ENCODE data around the gene PPP6R1.
A peak's percentile ranks its signal among the peaks of the same experiment; 100 is the strongest.

The PPP6R1 gene

DNA sequence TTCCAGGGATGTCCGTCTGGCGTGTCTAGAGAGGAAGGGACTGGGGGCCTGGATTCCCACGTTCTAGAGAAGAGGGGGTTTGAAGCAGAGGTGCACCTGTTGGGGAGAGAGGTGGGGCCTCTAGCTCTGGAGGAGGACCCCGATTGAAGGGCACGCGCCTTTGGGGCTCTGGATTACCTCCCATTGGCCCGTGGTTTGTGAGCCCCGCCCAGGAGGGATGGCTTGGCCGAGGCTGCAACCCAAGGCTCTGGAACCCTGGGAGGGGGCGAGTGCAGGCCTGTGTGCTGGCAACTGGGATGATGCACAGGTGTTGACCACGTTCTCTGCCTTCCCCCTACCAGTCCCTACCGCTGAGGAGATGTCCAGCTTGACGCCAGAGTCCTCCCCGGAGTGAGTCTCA is 46.2 kb upstream of the PPP6R1 start:
- Histone ChIP-seq H2AK5ac (ENCODE audit: low read length) (no peak overlapping the region), H3K9ac (ENCODE audit: low read length) (no peak overlapping the region), H3K27ac (ENCODE audit: low read depth, low read length) (no peak overlapping the region), H3K18ac (ENCODE audit: low read length) (no peak overlapping the region), H3K23ac (ENCODE audit: low read length) (no peak overlapping the region), H3K4me2 (ENCODE audit: low read length) (no peak overlapping the region), H3K4ac (ENCODE audit: low read depth, low read length) (no peak overlapping the region), H3K79me2 (ENCODE audit: control insufficient read depth, insufficient read depth, low read length) (no peaks in the 10 kb centered on the region), H3K4me3 (ENCODE audit: low read length) (no peak overlapping the region), H2BK5ac (ENCODE audit: low read length) (no peak overlapping the region), H3K36me3 (ENCODE audit: control insufficient read depth, insufficient read depth, low read length) (peaks cover 11% of the 10 kb centered on the region), H3K4me1 (ENCODE audit: control insufficient read depth, low read depth, low read length) (peaks cover 2% of the 10 kb centered on the region), H3K79me1 (ENCODE audit: low read length) (no peaks in the 10 kb centered on the region), H3K27me3 (ENCODE audit: insufficient read depth, low read length, poor library complexity) (no peaks in the 10 kb centered on the region), H4K8ac (ENCODE audit: low read depth, low read length) (no peak overlapping the region), H2BK15ac (replicated peaks; ENCODE audit: low read depth) (no peak overlapping the region), H3K56ac (ENCODE audit: low read length) (no peak overlapping the region), H4K5ac (ENCODE audit: low read length) (no peak overlapping the region), H2BK120ac (ENCODE audit: low read depth, low read length) (no peak overlapping the region)
- WGBS (ENCODE audit: extremely low coverage, insufficient coverage, low lambda C conversion rate) = no CpG with 5 or more reads among the region's 14 CpGs
- no peak for DNase-seq

DNA sequence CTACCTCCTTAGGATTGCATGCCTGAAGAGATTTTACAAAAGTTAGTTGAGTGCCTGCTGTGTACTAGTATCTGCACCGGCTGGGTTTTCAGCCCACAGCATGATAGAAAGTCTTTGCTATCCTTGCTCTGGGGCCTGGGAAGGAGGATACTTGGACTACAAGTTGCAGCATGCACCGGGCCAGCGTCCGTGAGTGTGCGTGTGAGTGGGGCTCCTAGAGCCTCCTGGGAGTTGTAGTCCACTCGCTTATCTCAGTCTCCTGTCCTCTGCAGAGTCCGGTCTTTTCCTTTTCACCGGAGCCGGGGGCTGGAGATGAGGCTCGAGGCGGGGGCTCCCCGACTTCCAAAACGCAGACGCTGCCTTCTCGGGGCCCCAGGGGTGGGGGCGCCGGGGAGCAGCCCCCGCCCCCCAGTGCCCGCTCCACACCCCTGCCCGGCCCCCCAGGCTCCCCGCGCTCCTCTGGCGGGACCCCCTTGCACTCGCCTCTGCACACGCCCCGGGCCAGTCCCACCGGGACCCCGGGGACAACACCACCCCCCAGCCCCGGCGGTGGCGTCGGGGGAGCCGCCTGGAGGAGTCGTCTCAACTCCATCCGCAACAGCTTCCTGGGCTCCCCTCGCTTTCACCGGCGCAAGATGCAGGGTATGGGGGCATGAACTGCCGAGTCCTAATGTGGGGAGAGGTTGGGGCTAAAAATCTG is 45.6 kb upstream of the PPP6R1 start:
- Histone ChIP-seq H4K5ac (ENCODE audit: low read length) (no peak overlapping the region), H3K4me2 (ENCODE audit: low read length) (no peak overlapping the region), H3K79me2 (ENCODE audit: control insufficient read depth, insufficient read depth, low read length) (no peaks in the 10 kb centered on the region), H3K56ac (ENCODE audit: low read length) (no peak overlapping the region), H3K23ac (ENCODE audit: low read length) (no peak overlapping the region), H2BK15ac (replicated peaks; ENCODE audit: low read depth) (no peak overlapping the region), H3K27ac (ENCODE audit: low read depth, low read length) (no peak overlapping the region), H2AK5ac (ENCODE audit: low read length) (no peak overlapping the region), H3K4me1 (ENCODE audit: control insufficient read depth, low read depth, low read length) (peaks cover 2% of the 10 kb centered on the region), H3K18ac (ENCODE audit: low read length) (no peak overlapping the region), H3K27me3 (ENCODE audit: insufficient read depth, low read length, poor library complexity) (no peaks in the 10 kb centered on the region), H2BK5ac (ENCODE audit: low read length) (no peak overlapping the region), H3K79me1 (ENCODE audit: low read length) (no peaks in the 10 kb centered on the region), H3K4me3 (ENCODE audit: low read length) (no peak overlapping the region), H3K36me3 (ENCODE audit: control insufficient read depth, insufficient read depth, low read length) (peaks cover 11% of the 10 kb centered on the region), H4K8ac (ENCODE audit: low read depth, low read length) (no peak overlapping the region), H2BK120ac (ENCODE audit: low read depth, low read length) (no peak overlapping the region), H3K9ac (ENCODE audit: low read length) (no peak overlapping the region), H3K4ac (ENCODE audit: low read depth, low read length) (no peak overlapping the region)
- WGBS (ENCODE audit: extremely low coverage, insufficient coverage, low lambda C conversion rate) = no CpG with 5 or more reads among the region's 39 CpGs
- DNase-seq = peak; percentile 77

DNA sequence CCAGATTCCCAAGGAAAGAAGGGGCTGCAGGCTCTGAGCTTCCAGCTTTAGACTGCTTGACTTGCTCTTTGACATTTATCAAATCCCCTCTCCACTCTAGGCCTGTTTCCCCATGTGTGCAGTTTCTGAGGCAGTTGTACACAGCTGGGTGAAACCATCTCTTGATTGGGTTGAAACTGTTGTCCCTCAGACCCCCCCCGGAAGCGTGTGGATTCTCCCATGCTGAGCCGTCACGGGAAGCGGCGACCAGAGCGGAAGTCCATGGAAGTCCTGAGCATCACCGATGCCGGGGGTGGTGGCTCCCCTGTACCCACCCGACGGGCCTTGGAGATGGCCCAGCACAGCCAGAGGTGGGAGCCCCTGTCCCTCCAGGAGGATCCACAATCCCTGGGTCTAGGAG is 44.7 kb upstream of the PPP6R1 start:
- no peak overlapping the region for H4K5ac ChIP-seq (ENCODE audit: low read length)
- H3K79me1 ChIP-seq (ENCODE audit: low read length) = no peaks in the 10 kb centered on the region
- H3K9ac ChIP-seq (ENCODE audit: low read length) = no peak overlapping the region
- no peak overlapping the region for H2BK15ac ChIP-seq (replicated peaks; ENCODE audit: low read depth)
- no peak overlapping the region for H3K4ac ChIP-seq (ENCODE audit: low read depth, low read length)
- no peaks in the 10 kb centered on the region for H3K27me3 ChIP-seq (ENCODE audit: insufficient read depth, low read length, poor library complexity)
- H3K79me2 ChIP-seq (ENCODE audit: control insufficient read depth, insufficient read depth, low read length) = no peaks in the 10 kb centered on the region
- no CpG with 5 or more reads among the region's 11 CpGs for WGBS (ENCODE audit: extremely low coverage, insufficient coverage, low lambda C conversion rate)
- H2BK120ac ChIP-seq (ENCODE audit: low read depth, low read length) = no peak overlapping the region
- no peak overlapping the region for H3K4me3 ChIP-seq (ENCODE audit: low read length)
- H3K18ac ChIP-seq (ENCODE audit: low read length) = no peak overlapping the region
- H3K27ac ChIP-seq (ENCODE audit: low read depth, low read length) = no peak overlapping the region
- H3K36me3 ChIP-seq (ENCODE audit: control insufficient read depth, insufficient read depth, low read length) = peaks cover 11% of the 10 kb centered on the region
- H3K4me2 ChIP-seq (ENCODE audit: low read length) = no peak overlapping the region
- peaks cover 2% of the 10 kb centered on the region for H3K4me1 ChIP-seq (ENCODE audit: control insufficient read depth, low read depth, low read length)
- DNase-seq = no peak
- no peak overlapping the region for H2AK5ac ChIP-seq (ENCODE audit: low read length)
- H4K8ac ChIP-seq (ENCODE audit: low read depth, low read length) = no peak overlapping the region
- H3K56ac ChIP-seq (ENCODE audit: low read length) = no peak overlapping the region
- H2BK5ac ChIP-seq (ENCODE audit: low read length) = no peak overlapping the region
- no peak overlapping the region for H3K23ac ChIP-seq (ENCODE audit: low read length)

GRCh38 chr19:55302318-55302703 is 43.5 kb upstream of the PPP6R1 start:
- H3K36me3 ChIP-seq (ENCODE audit: control insufficient read depth, insufficient read depth, low read length) = peaks cover 11% of the 10 kb centered on the region
- no peak overlapping the region for H3K27ac ChIP-seq (ENCODE audit: low read depth, low read length)
- H3K79me1 ChIP-seq (ENCODE audit: low read length) = no peaks in the 10 kb centered on the region
- no peak overlapping the region for H4K5ac ChIP-seq (ENCODE audit: low read length)
- no peak overlapping the region for H3K4me3 ChIP-seq (ENCODE audit: low read length)
- no peak overlapping the region for H3K9ac ChIP-seq (ENCODE audit: low read length)
- no peak overlapping the region for H3K4ac ChIP-seq (ENCODE audit: low read depth, low read length)
- no CpG with 5 or more reads among the region's 12 CpGs for WGBS (ENCODE audit: extremely low coverage, insufficient coverage, low lambda C conversion rate)
- H2BK5ac ChIP-seq (ENCODE audit: low read length) = no peak overlapping the region
- H3K79me2 ChIP-seq (ENCODE audit: control insufficient read depth, insufficient read depth, low read length) = no peaks in the 10 kb centered on the region
- H2BK15ac ChIP-seq (replicated peaks; ENCODE audit: low read depth) = no peak overlapping the region
- H2BK120ac ChIP-seq (ENCODE audit: low read depth, low read length) = no peak overlapping the region
- H3K23ac ChIP-seq (ENCODE audit: low read length) = no peak overlapping the region
- H3K4me1 ChIP-seq (ENCODE audit: control insufficient read depth, low read depth, low read length) = peaks cover 2% of the 10 kb centered on the region
- H2AK5ac ChIP-seq (ENCODE audit: low read length) = no peak overlapping the region
- no peak overlapping the region for H4K8ac ChIP-seq (ENCODE audit: low read depth, low read length)
- H3K4me2 ChIP-seq (ENCODE audit: low read length) = no peak overlapping the region
- no peak overlapping the region for H3K56ac ChIP-seq (ENCODE audit: low read length)
- no peak overlapping the region for H3K18ac ChIP-seq (ENCODE audit: low read length)
- H3K27me3 ChIP-seq (ENCODE audit: insufficient read depth, low read length, poor library complexity) = no peaks in the 10 kb centered on the region
- DNase-seq = no peak

- peaks cover 2% of the 10 kb centered on the region for H3K4me1 ChIP-seq (ENCODE audit: control insufficient read depth, low read depth, low read length)
- H3K79me1 ChIP-seq (ENCODE audit: low read length) = no peaks in the 10 kb centered on the region
- no peak overlapping the region for H2AK5ac ChIP-seq (ENCODE audit: low read length)
- no peaks in the 10 kb centered on the region for H3K79me2 ChIP-seq (ENCODE audit: control insufficient read depth, insufficient read depth, low read length)
- peak overlapping the region; percentile 23 for H3K4me2 ChIP-seq (ENCODE audit: low read length)
- no peak overlapping the region for H2BK15ac ChIP-seq (replicated peaks; ENCODE audit: low read depth)
- H3K27ac ChIP-seq (ENCODE audit: low read depth, low read length) = no peak overlapping the region
- H4K8ac ChIP-seq (ENCODE audit: low read depth, low read length) = no peak overlapping the region
- no peak overlapping the region for H3K4ac ChIP-seq (ENCODE audit: low read depth, low read length)
- H3K9ac ChIP-seq (ENCODE audit: low read length) = peak overlapping the region; percentile 68
- no peak overlapping the region for H2BK120ac ChIP-seq (ENCODE audit: low read depth, low read length)
- H3K36me3 ChIP-seq (ENCODE audit: control insufficient read depth, insufficient read depth, low read length) = peaks cover 8% of the 10 kb centered on the region
- no peaks in the 10 kb centered on the region for H3K27me3 ChIP-seq (ENCODE audit: insufficient read depth, low read length, poor library complexity)
- no peak overlapping the region for H3K18ac ChIP-seq (ENCODE audit: low read length)
- no peak overlapping the region for H2BK5ac ChIP-seq (ENCODE audit: low read length)
- peak; percentile 77 for DNase-seq
- no CpG with 5 or more reads among the region's 42 CpGs for WGBS (ENCODE audit: extremely low coverage, insufficient coverage, low lambda C conversion rate)
- H4K5ac ChIP-seq (ENCODE audit: low read length) = no peak overlapping the region
- H3K56ac ChIP-seq (ENCODE audit: low read length) = peak overlapping the region; percentile 86
- no peak overlapping the region for H3K23ac ChIP-seq (ENCODE audit: low read length)
- H3K4me3 ChIP-seq (ENCODE audit: low read length) = no peak overlapping the region
These were observed 42.9 kb upstream of the PPP6R1 start for GRCh38 chr19:55301459-55302317.

All from mesendoderm (in vitro differentiated cells).